Left renal pelvis (tissue), 4 donors: ENCODE results near the gene AP3S2. TPM values are rescaled to one million over a fixed set of nuclear protein-coding genes. Genes with fewer than 3 reads are reported as not detected.
"Not testable (repeated sequence)": the region's sequence is repeated elsewhere in the genome, so short reads cannot be mapped to it uniquely, and the experiment has no call there.

Experiments
- DNase-seq, 4 donors: peaks; one replicate each; pipeline ENCODE4 v3.0.0-alpha.2; 2013; ENCODE audit warnings: low read depth in 4 of 4, low spot score in 3 of 4
- polyA plus RNA-seq, 4 donors: library from polyadenylated mRNA; unstranded; fragments of 120-200 nt; gene quantifications; one replicate each; pipeline ENCODE4 v1.2.1, GENCODE V29; 2013; ENCODE audit not compliant: insufficient read length in 4 of 4

AP3S2 gene
- polyA plus RNA-seq, 4 donors = 25.7 to 50.1 (median 43.7) TPM

GRCh38 chr15:89783861-89784685 is 109.7 kb downstream of the AP3S2 start:
- no peak for DNase-seq

- DNase-seq = no peak
Observed at GRCh38 chr15:89783111-89783860, 110.5 kb downstream of the AP3S2 start.

GRCh38 chr15:89782619-89782950 is 111.2 kb downstream of the AP3S2 start:
- not testable (repeated sequence) for DNase-seq

- no peak for DNase-seq
Observed at GRCh38 chr15:89781891-89782618, 111.7 kb downstream of the AP3S2 start.

DNA sequence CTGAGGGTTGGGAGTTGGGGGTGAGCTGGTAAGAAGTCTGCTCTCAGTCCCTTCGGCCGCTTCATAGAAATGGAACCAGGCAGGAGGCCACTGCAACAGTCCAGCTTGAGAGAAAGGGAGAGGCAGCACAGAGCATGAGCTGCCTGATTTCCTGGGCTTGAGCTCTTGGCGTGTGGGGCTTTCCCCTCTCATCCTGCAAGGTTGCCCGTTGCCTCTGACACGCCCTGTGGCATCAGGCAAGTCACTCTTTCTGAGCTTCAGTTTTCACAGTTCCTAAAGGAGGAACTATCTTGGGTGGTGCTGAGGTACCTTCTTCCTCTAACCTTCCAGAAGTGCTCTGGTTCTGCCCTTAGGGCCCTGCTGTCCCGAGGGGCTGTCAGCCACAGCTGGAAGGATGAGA is 112.7 kb downstream of the AP3S2 start:
- no peak for DNase-seq

DNA sequence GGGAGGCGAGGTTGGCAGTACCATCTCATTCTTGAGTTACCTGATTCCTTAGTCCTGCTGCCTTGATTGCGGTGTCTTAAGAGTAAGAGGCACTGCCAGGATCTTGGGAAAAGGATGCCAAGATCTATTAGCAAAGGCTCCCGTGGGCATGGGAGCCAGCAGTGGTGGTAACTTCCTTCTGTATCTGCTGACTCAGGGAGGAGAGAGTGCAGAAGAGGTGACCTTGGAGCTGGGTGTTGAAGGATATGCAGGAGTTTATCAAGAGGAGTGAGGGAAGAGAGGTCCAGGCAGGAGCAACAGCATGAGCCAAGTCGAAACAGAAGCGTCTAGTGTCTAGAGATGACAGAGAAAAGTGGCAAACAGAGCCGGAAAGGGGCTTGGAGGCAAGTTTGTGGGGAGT is 113.2 kb downstream of the AP3S2 start:
- no peak for DNase-seq

Other genes with a start within 250 kb of the AP3S2 start
- 10 to 100 TPM in 2 of 4 donors, 1 to 10 TPM in 2; 9.2 to 16.1 (median 11.7) TPM for gene KIF7, start 238.5 kb downstream of the AP3S2 start, polyA plus RNA-seq
- 1 to 10 TPM in 3 of 4 donors, under 1 TPM in 1; 0.95 to 1.9 (median 1.2) TPM for gene PLIN1, start 214.6 kb downstream of the AP3S2 start, polyA plus RNA-seq
- gene PEX11A, start 203.2 kb downstream of the AP3S2 start, polyA plus RNA-seq = 10 to 100 TPM; 15.9 to 20.9 (median 19.2) TPM
- gene WDR93, start 203.2 kb downstream of the AP3S2 start, polyA plus RNA-seq = 1 to 10 TPM in 3 of 4 donors, under 1 TPM in 1; 0.38 to 3.0 (median 2.3) TPM
- gene MESP1, start 142.7 kb downstream of the AP3S2 start, polyA plus RNA-seq = 1 to 10 TPM in 3 of 4 donors, under 1 TPM in 1; 0.95 to 1.3 (median 1.1) TPM
- under 1 TPM; 0.24 to 0.96 (median 0.36) TPM for gene MESP2, start 117.7 kb downstream of the AP3S2 start, polyA plus RNA-seq
- 100 to 1,000 TPM in 1 of 4 donors, 10 to 100 TPM in 3; 44.0 to 113 (median 70.0) TPM for gene ANPEP, start 79.1 kb downstream of the AP3S2 start, polyA plus RNA-seq
- gene ARPIN, start 19.0 kb upstream of the AP3S2 start, polyA plus RNA-seq = 10 to 100 TPM; 27.1 to 30.6 (median 30.0) TPM
- gene ZNF710, start 107.3 kb upstream of the AP3S2 start, polyA plus RNA-seq = 10 to 100 TPM; 15.9 to 21.5 (median 16.9) TPM
- 100 to 1,000 TPM in 3 of 4 donors, 10 to 100 TPM in 1; 81.7 to 201 (median 190) TPM for gene IDH2, start 208.5 kb upstream of the AP3S2 start, polyA plus RNA-seq